Subcutaneous abdominal adipose tissue (tissue), 5 donors: ENCODE data around the gene COL20A1.

Source experiments
- H3K27ac ChIP-seq: one replicate; pipeline ENCODE4 v1.7.0; 2013; ENCODE audit warnings: low read depth, mild to moderate bottlenecking, inconsistent platforms, low read length, moderate library complexity
- H3K27me3 ChIP-seq, 5 donors: one replicate each; pipeline ENCODE4 v1.7.0; 2013; ENCODE audit warnings: low read length in 5 of 5, inconsistent platforms in 1 of 5; ENCODE audit not compliant: control insufficient read depth in 5 of 5, insufficient read depth in 4 of 5
- H3K36me3 ChIP-seq, 5 donors: one replicate each; pipeline ENCODE4 v1.7.0; 2013; ENCODE audit warnings: low read length in 5 of 5; ENCODE audit not compliant: control insufficient read depth in 5 of 5, insufficient read depth in 5 of 5
- H3K4me1 ChIP-seq, 5 donors: one replicate each; pipeline ENCODE4 v1.7.0; 2013; ENCODE audit warnings: low read length in 5 of 5, mild to moderate bottlenecking in 3 of 5, moderate library complexity in 1 of 5; ENCODE audit not compliant: control insufficient read depth in 5 of 5, insufficient read depth in 5 of 5
- H3K4me3 ChIP-seq, 5 donors: one replicate each; pipeline ENCODE4 v1.7.0; 2013; ENCODE audit warnings: low read length in 5 of 5, low read depth in 1 of 5
- H3K9ac ChIP-seq, 5 donors: one replicate each; pipeline ENCODE4 v1.7.0; 2013; ENCODE audit warnings: low read length in 5 of 5, mild to moderate bottlenecking in 4 of 5, moderate library complexity in 3 of 5
- H3K9me3 ChIP-seq, 5 donors: one replicate each; pipeline ENCODE4 v1.7.0; 2013; ENCODE audit warnings: low read length in 5 of 5; ENCODE audit not compliant: control insufficient read depth in 5 of 5
- donor health status: healthy.
- donor health status: healthy.
- donor health status: healthy.
- donor health status: healthy.
- donor health status: healthy.

The COL20A1 gene

GRCh38 chr20:63368151-63368550 lies 75.2 kb downstream of the COL20A1 start:
- H3K27me3 ChIP-seq = peaks cover 15 to 47% (median 28%) of the 10 kb centered on the region in 5 donors
- H3K9ac ChIP-seq = no peak overlapping the region
- H3K27ac ChIP-seq = no peak overlapping the region
- H3K4me1 ChIP-seq = no peaks in the 10 kb centered on the region
- H3K36me3 ChIP-seq = no peaks in the 10 kb centered on the region
- H3K4me3 ChIP-seq = no peak overlapping the region
- H3K9me3 ChIP-seq = no peaks in the 10 kb centered on the region

- Histone ChIP-seq H3K4me3 (no peak overlapping the region), H3K4me1 (no peaks in the 10 kb centered on the region), H3K36me3 (no peaks in the 10 kb centered on the region), H3K27ac (no peak overlapping the region), H3K27me3 (peaks cover 16 to 51% (median 34%) of the 10 kb centered on the region in 5 donors), H3K9ac (no peak overlapping the region), H3K9me3 (no peaks in the 10 kb centered on the region)
These were observed 76.1 kb downstream of the COL20A1 start for GRCh38 chr20:63369024-63369530.

- no peak overlapping the region for H3K27ac ChIP-seq
- no peaks in the 10 kb centered on the region for H3K9me3 ChIP-seq
- H3K4me3 ChIP-seq = no peak overlapping the region
- no peaks in the 10 kb centered on the region for H3K4me1 ChIP-seq
- peaks cover 20 to 60% (median 43%) of the 10 kb centered on the region in 5 donors for H3K27me3 ChIP-seq
- H3K9ac ChIP-seq = no peak overlapping the region
- H3K36me3 ChIP-seq = no peaks in the 10 kb centered on the region
These were observed 77.0 kb downstream of the COL20A1 start for GRCh38 chr20:63369724-63370617.

- Histone ChIP-seq H3K9me3 (no peaks in the 10 kb centered on the region), H3K4me1 (no peaks in the 10 kb centered on the region), H3K36me3 (no peaks in the 10 kb centered on the region), H3K9ac (no peak overlapping the region), H3K27me3 (peaks cover 20 to 62% (median 45%) of the 10 kb centered on the region in 5 donors), H3K4me3 (no peak overlapping the region), H3K27ac (no peak overlapping the region)
These were observed 77.7 kb downstream of the COL20A1 start for GRCh38 chr20:63370618-63371187.

- Histone ChIP-seq H3K9me3 (no peaks in the 10 kb centered on the region), H3K27ac (no peak overlapping the region), H3K36me3 (no peaks in the 10 kb centered on the region), H3K9ac (no peak overlapping the region), H3K27me3 (peaks cover 22 to 63% (median 46%) of the 10 kb centered on the region in 5 donors), H3K4me1 (no peaks in the 10 kb centered on the region), H3K4me3 (no peak overlapping the region)
These were observed 78.4 kb downstream of the COL20A1 start for GRCh38 chr20:63371291-63371865.

- Histone ChIP-seq H3K36me3 (no peaks in the 10 kb centered on the region), H3K27ac (no peak overlapping the region), H3K9me3 (no peaks in the 10 kb centered on the region), H3K9ac (no peak overlapping the region), H3K4me1 (no peaks in the 10 kb centered on the region), H3K4me3 (no peak overlapping the region), H3K27me3 (peaks cover 37 to 71% (median 60%) of the 10 kb centered on the region in 5 donors)
These were observed 80.2 kb downstream of the COL20A1 start for GRCh38 chr20:63372971-63373885.

DNA sequence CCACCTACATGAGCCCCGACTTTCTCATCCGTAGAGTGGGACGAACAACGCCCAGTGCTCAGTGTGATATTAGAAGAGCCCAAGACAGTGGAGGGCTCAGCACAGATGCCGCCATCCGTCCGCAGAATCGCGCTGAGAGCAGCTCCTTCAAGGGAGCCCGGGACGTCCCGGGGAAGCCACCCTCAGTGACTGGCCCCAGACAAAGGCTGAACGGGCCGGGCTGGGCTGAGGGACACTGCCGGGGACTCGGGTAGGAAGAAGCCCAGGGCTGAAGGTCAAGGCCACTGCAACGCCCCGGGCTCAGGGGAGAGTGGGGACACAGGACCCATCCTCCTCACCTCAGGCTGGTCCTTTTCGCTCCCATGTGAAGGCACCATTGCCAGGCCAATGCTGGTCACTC lies 81.0 kb downstream of the COL20A1 start:
- Histone ChIP-seq H3K27ac (no peak overlapping the region), H3K9me3 (no peaks in the 10 kb centered on the region), H3K9ac (no peak overlapping the region), H3K4me1 (no peaks in the 10 kb centered on the region), H3K4me3 (no peak overlapping the region), H3K36me3 (no peaks in the 10 kb centered on the region), H3K27me3 (peaks cover 37 to 72% (median 67%) of the 10 kb centered on the region in 5 donors)

- Histone ChIP-seq H3K27ac (no peak overlapping the region), H3K4me3 (no peak overlapping the region), H3K9ac (no peak overlapping the region), H3K27me3 (peaks cover 37 to 72% (median 67%) of the 10 kb centered on the region in 5 donors), H3K4me1 (no peaks in the 10 kb centered on the region), H3K36me3 (no peaks in the 10 kb centered on the region), H3K9me3 (no peaks in the 10 kb centered on the region)
These were observed 81.5 kb downstream of the COL20A1 start for GRCh38 chr20:63374504-63374903.

DNA sequence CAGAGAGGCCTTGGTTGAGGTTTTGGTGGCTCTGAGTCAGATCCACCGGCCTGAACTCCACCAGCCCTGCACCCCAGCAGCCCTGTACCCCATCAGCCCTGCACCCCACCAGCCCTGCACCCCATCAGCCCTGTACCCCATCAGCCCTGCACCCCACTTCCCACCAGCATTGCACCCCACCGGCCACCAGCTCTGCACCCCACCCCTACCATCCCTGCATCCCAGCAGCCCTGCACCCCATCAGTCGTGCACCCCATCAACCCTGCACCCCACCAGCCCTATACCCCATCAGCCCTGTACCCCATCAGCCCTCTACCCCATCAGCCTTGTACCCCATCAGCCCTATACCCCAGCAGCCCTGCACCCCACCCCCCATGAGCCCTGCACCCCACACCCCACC lies 82.5 kb downstream of the COL20A1 start:
- no peak overlapping the region for H3K27ac ChIP-seq
- no peak overlapping the region for H3K4me3 ChIP-seq
- no peaks in the 10 kb centered on the region for H3K36me3 ChIP-seq
- no peaks in the 10 kb centered on the region for H3K9me3 ChIP-seq
- no peaks in the 10 kb centered on the region for H3K4me1 ChIP-seq
- peaks cover 32 to 77% (median 70%) of the 10 kb centered on the region in 5 donors for H3K27me3 ChIP-seq
- H3K9ac ChIP-seq = no peak overlapping the region
